Fibroblast of lung (primary cell): Measurements from ENCODE around the gene MFN2.

Experiments used
- EZH2 ChIP-seq: IDR thresholded peaks from 2 replicates; pipeline ENCODE4 v1.5.1; 2012; ENCODE audit warnings: low read length, control low read depth, mild to moderate bottlenecking; ENCODE audit errors: missing control alignments
- TF ChIP-seq, protein P1 (sequence below), 2 donors: IDR thresholded peaks in 1 of 2; conservative IDR thresholded peaks in 1 of 2; 1 replicate in 1 of 2; 2 replicates in 1 of 2; pipeline ENCODE4 v1.5.1; 2011 to 2012; ENCODE audit warnings: low read length in 2 of 2, control low read depth in 1 of 2, inconsistent platforms in 1 of 2, low read depth in 1 of 2, mild to moderate bottlenecking in 1 of 2

DNA sequence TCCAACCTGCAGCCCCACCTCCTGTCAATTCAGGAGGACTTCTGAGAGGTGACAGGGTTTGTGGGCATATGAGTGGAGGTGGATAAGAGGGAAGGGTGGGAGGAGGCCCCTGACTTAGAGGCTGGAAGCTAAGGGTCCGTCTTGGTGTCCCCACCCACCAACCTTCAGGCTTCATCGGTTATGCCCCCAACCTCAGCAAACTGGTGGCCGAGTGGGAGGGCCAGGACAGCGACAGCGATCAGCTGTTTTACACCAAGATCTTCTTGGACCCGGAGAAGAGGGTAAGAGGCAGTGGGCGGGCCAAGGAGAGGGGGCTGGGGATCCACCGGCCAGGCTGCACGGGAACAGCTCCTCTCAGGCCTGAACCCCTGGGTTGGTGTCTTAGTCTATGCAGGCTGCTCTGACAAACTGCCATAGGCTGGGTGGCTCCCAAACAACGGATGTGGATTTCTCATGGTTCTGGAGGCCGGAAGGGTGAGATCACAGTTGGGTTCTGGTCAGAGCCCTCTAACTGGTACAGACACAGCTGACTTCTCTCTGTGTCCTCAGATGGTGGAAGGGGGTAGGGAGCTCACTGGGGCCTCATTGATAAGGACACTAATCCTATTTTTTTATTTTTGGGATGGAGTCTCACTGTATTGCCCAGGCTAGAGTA, 27.7 kb upstream of the MFN2 start:
- TF ChIP-seq, protein P1, sequence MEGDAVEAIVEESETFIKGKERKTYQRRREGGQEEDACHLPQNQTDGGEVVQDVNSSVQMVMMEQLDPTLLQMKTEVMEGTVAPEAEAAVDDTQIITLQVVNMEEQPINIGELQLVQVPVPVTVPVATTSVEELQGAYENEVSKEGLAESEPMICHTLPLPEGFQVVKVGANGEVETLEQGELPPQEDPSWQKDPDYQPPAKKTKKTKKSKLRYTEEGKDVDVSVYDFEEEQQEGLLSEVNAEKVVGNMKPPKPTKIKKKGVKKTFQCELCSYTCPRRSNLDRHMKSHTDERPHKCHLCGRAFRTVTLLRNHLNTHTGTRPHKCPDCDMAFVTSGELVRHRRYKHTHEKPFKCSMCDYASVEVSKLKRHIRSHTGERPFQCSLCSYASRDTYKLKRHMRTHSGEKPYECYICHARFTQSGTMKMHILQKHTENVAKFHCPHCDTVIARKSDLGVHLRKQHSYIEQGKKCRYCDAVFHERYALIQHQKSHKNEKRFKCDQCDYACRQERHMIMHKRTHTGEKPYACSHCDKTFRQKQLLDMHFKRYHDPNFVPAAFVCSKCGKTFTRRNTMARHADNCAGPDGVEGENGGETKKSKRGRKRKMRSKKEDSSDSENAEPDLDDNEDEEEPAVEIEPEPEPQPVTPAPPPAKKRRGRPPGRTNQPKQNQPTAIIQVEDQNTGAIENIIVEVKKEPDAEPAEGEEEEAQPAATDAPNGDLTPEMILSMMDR (conservative IDR thresholded peaks at IDR 0.05 in 1 of 2, IDR thresholded peaks at IDR 0.05 in 1 of 2; ENCODE audit: low read depth in 1 of 2, low read length in 2 of 2), result no peak
- no peak for TF ChIP-seq EZH2
